ENCODE results near the gene DNMBP.

DNA sequence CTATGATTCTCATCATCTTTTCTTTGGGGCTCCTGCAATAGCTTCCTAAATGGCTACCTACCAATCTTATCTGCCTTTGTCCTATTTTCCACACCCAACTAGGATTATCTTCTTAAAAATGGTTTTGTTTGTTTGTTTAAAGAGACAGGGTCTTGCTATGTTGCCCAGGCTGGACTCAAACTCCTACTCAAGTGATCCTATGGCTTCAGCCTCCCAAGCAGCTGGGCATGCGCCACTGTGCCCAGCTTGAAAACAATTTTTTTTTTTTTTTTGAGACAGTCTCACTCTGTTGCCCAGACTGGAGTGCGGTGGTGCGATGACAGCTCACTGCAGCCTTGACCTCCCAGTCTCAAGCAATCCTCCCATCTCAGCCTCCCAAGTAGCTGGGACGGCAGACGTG lies 14.9 kb downstream of the DNMBP start:
- no peak for TF ChIP-seq CTCF (IDR thresholded peaks at IDR 0.05)
- TF ChIP-seq ESRRA (IDR thresholded peaks at IDR 0.05; ENCODE audit: borderline replicate concordance, low read length): no peak
- no peak for TF ChIP-seq POLR2A (IDR thresholded peaks at IDR 0.05; ENCODE audit: low read length)
- TF ChIP-seq HMGXB4 (CRISPR knock-in tag; IDR thresholded peaks at IDR 0.05; ENCODE audit: borderline replicate concordance): no peak
- TF ChIP-seq CHD2 (IDR thresholded peaks at IDR 0.05; ENCODE audit: low read length, partially characterized antibody): no peak
- TF ChIP-seq RAD21 (conservative IDR thresholded peaks at IDR 0.05 in 1 of 2, IDR thresholded peaks at IDR 0.05 in 1 of 2): no peak
- no peak for TF ChIP-seq MYC (IDR thresholded peaks at IDR 0.05; ENCODE audit: borderline replicate concordance, low read length)
- TF ChIP-seq JUN (IDR thresholded peaks at IDR 0.05): no peak
- no peak for TF ChIP-seq EP300 (IDR thresholded peaks at IDR 0.05)
- TF ChIP-seq CEBPB (IDR thresholded peaks at IDR 0.05): no peak
- TF ChIP-seq HDAC2 (IDR thresholded peaks at IDR 0.05): no peak
- TF ChIP-seq, protein P1, sequence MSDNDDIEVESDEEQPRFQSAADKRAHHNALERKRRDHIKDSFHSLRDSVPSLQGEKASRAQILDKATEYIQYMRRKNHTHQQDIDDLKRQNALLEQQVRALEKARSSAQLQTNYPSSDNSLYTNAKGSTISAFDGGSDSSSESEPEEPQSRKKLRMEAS (IDR thresholded peaks at IDR 0.05): no peak
- no peak for TF ChIP-seq ZFP36 (IDR thresholded peaks at IDR 0.05; ENCODE audit: borderline replicate concordance, partially characterized antibody)
